Nephron (organoid): ENCODE data around the gene ZBED4.

Source experiments
- H3K27ac Mint-ChIP-seq, 3 experiments: 2 replicates each; pipeline ENCODE4 v1.8.0; 2020; ENCODE audit warnings: mixed read lengths in 3 of 3, mild to moderate bottlenecking in 2 of 3, moderate library complexity in 1 of 3
- H3K27me3 Mint-ChIP-seq: 2 replicates; pipeline ENCODE4 v1.8.0; 2021; ENCODE audit warnings: low read depth, mild to moderate bottlenecking, moderate library complexity, mixed read lengths
- H3K36me3 Mint-ChIP-seq: 2 replicates; pipeline ENCODE4 v1.8.0; 2020; ENCODE audit warnings: low read depth, mixed read lengths
- H3K4me1 Mint-ChIP-seq: 2 replicates; pipeline ENCODE4 v1.8.0; 2020; ENCODE audit warnings: mixed read lengths
- H3K4me3 Mint-ChIP-seq, 3 experiments: 2 replicates each; pipeline ENCODE4 v1.8.0; 2020; ENCODE audit warnings: mild to moderate bottlenecking in 3 of 3, mixed read lengths in 3 of 3, moderate library complexity in 2 of 3
- H3K9me3 Mint-ChIP-seq: 2 replicates; pipeline ENCODE4 v1.8.0; 2020; ENCODE audit warnings: mixed read lengths
- CTCF ChIP-seq, 3 experiments: fragments of 200-600 bp; sonication (generic); IDR thresholded peaks; one replicate each; pipeline ENCODE4 v1.5.0; 2021; ENCODE audit warnings: antibody characterized with exemption in 3 of 3; ENCODE audit not compliant: unreplicated experiment in 3 of 3

The ZBED4 gene

GRCh38 chr22:49899530-49899929 is 45.9 kb downstream of the ZBED4 start:
- Mint-ChIP-seq H3K36me3 (peaks cover 73% of the 10 kb centered on the region), H3K27ac (no peak overlapping the region), H3K4me3 (no peak overlapping the region), H3K27me3 (peaks cover 6% of the 10 kb centered on the region), H3K4me1 (no peaks in the 10 kb centered on the region), H3K9me3 (peaks cover 8% of the 10 kb centered on the region)
- no peak for TF ChIP-seq CTCF (IDR thresholded peaks at IDR 0.05; ENCODE audit: unreplicated experiment in 3 of 3)

GRCh38 chr22:49900441-49901230 is 47.0 kb downstream of the ZBED4 start:
- Mint-ChIP-seq H3K27me3 (peaks cover 6% of the 10 kb centered on the region), H3K9me3 (peaks cover 6% of the 10 kb centered on the region), H3K27ac (no peak overlapping the region), H3K36me3 (peaks cover 72% of the 10 kb centered on the region), H3K4me3 (no peak overlapping the region), H3K4me1 (no peaks in the 10 kb centered on the region)
- no peak for TF ChIP-seq CTCF (IDR thresholded peaks at IDR 0.05; ENCODE audit: unreplicated experiment in 3 of 3)

- H3K4me3 Mint-ChIP-seq: no peak overlapping the region
- peaks cover 6% of the 10 kb centered on the region for H3K27me3 Mint-ChIP-seq
- H3K36me3 Mint-ChIP-seq: peaks cover 65% of the 10 kb centered on the region
- no peaks in the 10 kb centered on the region for H3K4me1 Mint-ChIP-seq
- H3K27ac Mint-ChIP-seq: no peak overlapping the region
- peaks cover 6% of the 10 kb centered on the region for H3K9me3 Mint-ChIP-seq
- no peak for TF ChIP-seq CTCF (IDR thresholded peaks at IDR 0.05; ENCODE audit: unreplicated experiment in 3 of 3)
These were observed 47.8 kb downstream of the ZBED4 start for GRCh38 chr22:49901457-49901856.

- peaks cover 55% of the 10 kb centered on the region for H3K36me3 Mint-ChIP-seq
- peaks cover 6% of the 10 kb centered on the region for H3K27me3 Mint-ChIP-seq
- no peak overlapping the region for H3K27ac Mint-ChIP-seq
- TF ChIP-seq CTCF (IDR thresholded peaks at IDR 0.05; ENCODE audit: unreplicated experiment in 3 of 3): no peak
- H3K4me3 Mint-ChIP-seq: no peak overlapping the region
- no peaks in the 10 kb centered on the region for H3K9me3 Mint-ChIP-seq
- no peaks in the 10 kb centered on the region for H3K4me1 Mint-ChIP-seq
These were observed 49.8 kb downstream of the ZBED4 start for GRCh38 chr22:49903322-49904039.

- Mint-ChIP-seq H3K27me3 (peaks cover 6% of the 10 kb centered on the region), H3K27ac (no peak overlapping the region), H3K36me3 (peaks cover 52% of the 10 kb centered on the region), H3K4me1 (no peaks in the 10 kb centered on the region), H3K4me3 (no peak overlapping the region), H3K9me3 (no peaks in the 10 kb centered on the region)
- no peak for TF ChIP-seq CTCF (IDR thresholded peaks at IDR 0.05; ENCODE audit: unreplicated experiment in 3 of 3)
These were observed 50.4 kb downstream of the ZBED4 start for GRCh38 chr22:49904040-49904369.
